ENCODE results near the gene EXOC3L1. TPM values are rescaled to one million over a fixed set of nuclear protein-coding genes. Genes with fewer than 3 reads are reported as not detected.

Gene EXOC3L1
- total RNA-seq, 1 experiment from 2014 or later: 4.0 TPM

- TF ChIP-seq ZNF416 (CRISPR knock-in tag; IDR thresholded peaks at IDR 0.05) (0 out of 2 replicates have a peak, but pooled peaks have one; percentile 19), MAX (CRISPR knock-in tag; IDR thresholded peaks at IDR 0.05) (peak; percentile 95), ZNF396 (CRISPR knock-in tag; IDR thresholded peaks at IDR 0.05; ENCODE audit: borderline replicate concordance) (no peak), MYBL2 (CRISPR knock-in tag; IDR thresholded peaks at IDR 0.05) (peak; percentile 64), IRF2 (CRISPR knock-in tag; IDR thresholded peaks at IDR 0.05; ENCODE audit: borderline replicate concordance, low read depth) (no peak), FOXP1 (CRISPR knock-in tag; IDR thresholded peaks at IDR 0.05; ENCODE audit: borderline replicate concordance) (peak; percentile 15; the same call in 1 of the 2 replicates), CREB1 (CRISPR knock-in tag; IDR thresholded peaks at IDR 0.05) (no peak), CTCF (IDR thresholded peaks at IDR 0.05) (no peak), ZSCAN18 (CRISPR knock-in tag; IDR thresholded peaks at IDR 0.05) (no peak), ZNF423 (CRISPR knock-in tag; IDR thresholded peaks at IDR 0.05) (no peak), ESRRA (CRISPR knock-in tag; IDR thresholded peaks at IDR 0.05; ENCODE audit: borderline replicate concordance) (0 out of 2 replicates have a peak, but pooled peaks have one; percentile 5), OVOL2 (CRISPR knock-in tag; IDR thresholded peaks at IDR 0.05; ENCODE audit: borderline replicate concordance) (no peak), NFYB (CRISPR knock-in tag; conservative IDR thresholded peaks at IDR 0.05; ENCODE audit: low read depth) (0 out of 2 replicates have a peak, but pooled peaks have one; percentile 14), JAZF1 (CRISPR knock-in tag; IDR thresholded peaks at IDR 0.05) (no peak), TEAD1 (CRISPR knock-in tag; IDR thresholded peaks at IDR 0.05) (no peak; the same call in 1 of the 2 replicates), E2F1 (CRISPR knock-in tag; IDR thresholded peaks at IDR 0.05) (peak; percentile 71), ZNF532 (CRISPR knock-in tag; IDR thresholded peaks at IDR 0.05; ENCODE audit: borderline replicate concordance) (no peak), ZNF138 (CRISPR knock-in tag; conservative IDR thresholded peaks at IDR 0.05) (no peak), CDX4 (CRISPR knock-in tag; IDR thresholded peaks at IDR 0.05; ENCODE audit: borderline replicate concordance) (no peak), SP1 (CRISPR knock-in tag; conservative IDR thresholded peaks at IDR 0.05) (peak; percentile 60), MXD4 (CRISPR knock-in tag; IDR thresholded peaks at IDR 0.05; ENCODE audit: borderline replicate concordance) (no peak), SMAD4 (CRISPR knock-in tag; IDR thresholded peaks at IDR 0.05) (no peak), PREB (CRISPR knock-in tag; IDR thresholded peaks at IDR 0.05; ENCODE audit: borderline replicate concordance) (no peak), ETV6 (CRISPR knock-in tag; IDR thresholded peaks at IDR 0.05) (peak; percentile 57; the same call in 1 of the 2 replicates), KAT7 (CRISPR knock-in tag; IDR thresholded peaks at IDR 0.05; ENCODE audit: borderline replicate concordance) (no peak), ZBTB43 (CRISPR knock-in tag; IDR thresholded peaks at IDR 0.05) (peak; percentile 79; the same call in 1 of the 2 replicates), TCF7 (CRISPR knock-in tag; IDR thresholded peaks at IDR 0.05; ENCODE audit: low read depth) (0 out of 2 replicates have a peak, but pooled peaks have one; percentile 57)
These were observed 26.6 kb downstream of the EXOC3L1 start (continued) for GRCh38 chr16:67163164-67163998.
